OCI-LY1 (cell line): Measurements from ENCODE around the gene SCN4B.

ENCODE experiments used
- CTCF ChIP-seq: fragments of 200-600 bp; sonication (generic), shearing (Covaris generic); IDR thresholded peaks from 2 replicates; pipeline ENCODE4 v1.5.1; 2017; ENCODE audit warnings: mild to moderate bottlenecking, antibody characterized with exemption, low read length, moderate library complexity, mixed read lengths
- EZH2 ChIP-seq: fragments of 200-600 bp; sonication (generic), shearing (Covaris generic); IDR thresholded peaks from 2 replicates; pipeline ENCODE4 v1.8.0; 2017; ENCODE audit warnings: borderline replicate concordance, mixed run types, mild to moderate bottlenecking, antibody characterized with exemption, low read length, moderate library complexity, mixed read lengths

GRCh38 chr11:118090545-118091162, 62.0 kb downstream of the SCN4B start:
- TF ChIP-seq CTCF = no peak
- TF ChIP-seq EZH2 = no peak
